NCI-H1694 treated with DMSO at 0.1 percent for 48 hours (cell line): Measurements from ENCODE around the gene HOXC6.
"Not testable (repeated sequence)": the region's sequence is repeated elsewhere in the genome, so short reads cannot be mapped to it uniquely, and the experiment has no call there.

Source experiments
- DNase-seq: peaks from one replicate; lab custom pipeline; 2025; lab: John Stamatoyannopoulos, UW

HOXC6 gene

GRCh38 chr12:54030442-54030801 is 2.2 kb downstream of the HOXC6 start:
- DNase-seq: no peak

DNA sequence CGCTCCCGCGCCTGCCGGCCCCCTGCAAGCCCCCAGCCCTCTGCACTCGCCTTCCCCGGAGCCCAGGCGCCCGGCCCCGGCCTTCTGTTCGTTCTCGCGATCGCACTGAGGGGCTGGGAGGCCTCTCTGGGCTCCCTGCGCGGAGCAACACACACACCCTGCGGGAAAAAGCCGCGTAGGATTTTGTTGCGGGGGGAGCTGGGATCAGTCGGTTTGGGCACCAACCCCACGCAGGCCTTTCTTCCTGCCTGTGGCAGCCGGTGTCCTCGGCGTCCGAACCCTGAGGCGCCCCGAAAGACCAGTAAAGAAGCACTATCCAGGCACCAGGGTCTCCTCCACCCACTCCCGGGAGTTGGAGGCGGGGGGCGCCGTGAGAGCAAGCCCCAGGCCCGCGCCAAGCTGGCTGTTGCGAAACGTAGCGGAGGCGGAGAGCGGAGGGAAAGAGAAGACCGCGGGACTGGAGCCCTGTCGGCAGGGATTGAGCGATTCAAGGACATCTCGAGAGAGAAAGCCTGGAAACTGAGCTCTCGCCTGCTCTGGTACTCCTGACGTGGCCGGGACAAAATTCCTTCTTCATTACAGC is 2.7 kb downstream of the HOXC6 start:
- DNase-seq: no peak

- DNase-seq: no peak
Observed at GRCh38 chr12:54031480-54031879, 3.2 kb downstream of the HOXC6 start.

- DNase-seq: no peak
Observed at GRCh38 chr12:54032086-54032619, 3.9 kb downstream of the HOXC6 start.

DNA sequence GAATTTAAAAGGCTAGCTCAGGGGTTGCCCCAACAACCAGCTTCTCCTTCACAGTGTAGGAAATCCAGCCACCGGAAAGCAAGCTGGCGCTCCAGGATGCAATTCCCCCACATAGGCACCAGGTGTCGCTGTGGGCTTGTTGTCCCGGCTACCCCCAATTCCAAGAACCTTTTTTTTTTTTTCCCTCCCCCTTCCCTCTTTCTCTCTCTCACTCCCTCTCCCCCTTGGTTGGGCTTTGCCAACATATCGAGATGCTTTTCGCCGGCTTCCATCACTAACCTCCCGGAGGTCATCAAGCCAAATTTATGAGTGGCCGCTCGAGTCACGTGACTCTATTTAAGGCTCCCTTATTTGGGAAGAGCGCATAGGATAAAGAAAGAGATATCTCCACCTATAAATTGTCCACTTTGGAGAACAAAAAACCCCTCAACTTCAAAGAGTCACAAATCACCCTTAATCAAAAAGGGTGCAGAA is 4.4 kb downstream of the HOXC6 start, which contains the start of gene HOXC5:
HOXC5 (plus strand) TSS at position 424 of the 474 bp plus-strand sequence. CDS start 73 bp downstream, outside the sequence.
- peak; percentile 89 for DNase-seq

DNA sequence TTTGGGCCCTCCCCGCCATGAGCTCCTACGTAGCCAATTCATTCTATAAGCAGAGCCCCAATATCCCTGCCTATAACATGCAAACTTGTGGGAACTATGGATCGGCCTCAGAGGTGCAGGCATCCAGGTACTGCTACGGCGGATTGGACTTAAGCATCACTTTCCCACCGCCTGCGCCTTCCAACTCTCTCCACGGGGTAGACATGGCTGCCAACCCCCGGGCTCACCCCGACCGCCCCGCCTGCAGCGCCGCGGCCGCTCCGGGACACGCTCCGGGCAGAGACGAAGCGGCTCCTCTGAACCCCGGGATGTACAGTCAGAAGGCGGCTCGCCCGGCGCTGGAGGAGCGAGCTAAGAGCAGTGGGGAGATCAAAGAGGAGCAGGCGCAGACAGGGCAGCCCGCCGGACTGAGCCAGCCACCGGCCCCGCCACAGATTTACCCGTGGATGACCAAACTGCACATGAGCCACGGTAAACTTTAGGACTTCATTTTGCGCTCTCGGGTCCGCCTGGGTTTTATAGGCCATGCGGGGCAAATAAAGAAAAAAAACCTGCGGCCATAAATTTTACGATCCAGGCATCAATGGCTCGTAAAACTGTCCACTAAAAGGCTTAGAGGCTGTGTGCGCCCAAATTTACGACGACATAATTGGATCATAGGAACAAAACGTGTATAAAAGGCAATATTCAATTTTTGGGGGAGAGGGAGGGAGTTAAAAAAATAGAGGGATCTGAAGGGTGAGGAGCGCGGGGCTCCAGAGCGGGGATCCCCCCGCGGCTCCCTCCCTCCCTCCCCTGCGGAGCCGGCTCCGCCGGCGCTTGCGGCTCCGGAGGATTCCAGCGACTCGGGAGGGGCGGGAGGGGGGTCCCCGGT is 5.1 kb downstream of the HOXC6 start:
- no peak for DNase-seq

DNA sequence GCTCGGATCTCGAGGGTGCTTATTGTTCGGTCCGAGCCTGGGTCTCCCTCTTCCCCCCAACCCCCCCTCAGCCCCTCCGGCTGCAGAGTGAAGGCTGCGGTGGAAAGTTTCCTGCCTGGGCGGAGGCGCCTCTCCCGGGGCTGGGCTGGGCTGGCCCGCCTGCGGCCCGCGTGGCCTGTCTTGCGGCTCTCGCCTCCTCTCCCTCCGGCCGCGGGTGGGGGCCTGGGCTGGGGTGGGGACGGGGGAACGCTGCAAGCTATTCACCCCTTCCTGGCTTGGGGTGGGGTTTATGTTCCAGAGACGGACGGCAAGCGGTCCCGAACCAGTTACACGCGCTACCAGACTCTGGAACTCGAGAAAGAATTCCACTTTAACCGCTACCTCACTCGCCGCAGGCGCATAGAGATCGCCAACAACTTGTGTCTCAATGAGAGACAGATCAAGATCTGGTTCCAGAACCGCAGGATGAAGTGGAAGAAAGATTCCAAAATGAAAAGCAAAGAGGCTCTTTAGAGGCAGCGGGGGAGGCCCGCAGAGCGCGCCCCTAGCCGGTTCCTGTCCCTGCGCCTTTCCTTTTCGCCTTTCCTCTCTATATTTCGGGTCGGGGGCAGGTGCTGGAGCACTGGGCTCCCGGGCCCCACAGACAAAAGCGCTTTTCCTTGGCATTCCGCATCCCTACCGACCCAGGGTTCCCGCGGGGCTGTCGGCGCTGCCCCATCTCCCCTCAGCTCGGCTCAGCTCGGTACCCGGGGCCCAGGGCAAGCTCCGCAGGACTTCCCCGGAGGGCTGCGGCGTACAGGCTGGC is 5.9 kb downstream of the HOXC6 start:
- no peak for DNase-seq

- DNase-seq: no peak
Observed at GRCh38 chr12:54034785-54035310, 6.6 kb downstream of the HOXC6 start.

DNA sequence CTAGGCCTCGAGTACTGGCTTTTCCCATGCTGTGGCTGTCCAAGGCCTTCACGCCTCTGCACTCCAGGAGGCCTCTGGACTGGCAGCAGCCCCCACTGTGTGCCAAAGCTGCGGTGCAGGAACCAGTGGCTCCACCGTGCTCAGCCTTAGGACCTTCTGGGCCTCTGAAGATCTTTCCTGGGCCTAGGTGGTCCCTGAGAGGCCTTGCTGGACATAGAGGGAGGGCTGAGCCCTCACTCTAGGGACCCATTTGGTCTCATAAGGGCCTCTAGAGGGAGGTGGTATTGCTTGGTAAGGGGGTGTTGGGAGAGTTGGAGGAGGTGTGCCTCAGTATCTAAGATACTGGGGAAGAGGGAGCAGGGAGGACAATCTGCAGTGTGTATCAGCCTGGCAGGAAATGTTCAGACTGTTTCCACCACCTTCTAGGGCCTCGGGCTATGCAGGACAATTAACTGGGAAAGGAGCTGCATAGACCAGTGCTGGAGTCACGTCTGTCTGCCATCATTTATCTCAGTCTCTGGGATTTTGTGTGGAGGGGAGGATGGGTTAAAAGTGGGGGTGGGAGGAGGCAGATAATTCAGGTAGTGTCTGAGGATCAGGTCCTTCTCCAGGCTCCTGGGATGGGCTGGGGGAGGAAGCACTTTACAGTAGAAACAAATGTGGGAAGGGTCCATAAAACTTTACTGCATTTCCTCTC is 7.5 kb downstream of the HOXC6 start:
- no peak for DNase-seq

GRCh38 chr12:54036620-54037359 is 8.6 kb downstream of the HOXC6 start:
- DNase-seq: no peak

DNA sequence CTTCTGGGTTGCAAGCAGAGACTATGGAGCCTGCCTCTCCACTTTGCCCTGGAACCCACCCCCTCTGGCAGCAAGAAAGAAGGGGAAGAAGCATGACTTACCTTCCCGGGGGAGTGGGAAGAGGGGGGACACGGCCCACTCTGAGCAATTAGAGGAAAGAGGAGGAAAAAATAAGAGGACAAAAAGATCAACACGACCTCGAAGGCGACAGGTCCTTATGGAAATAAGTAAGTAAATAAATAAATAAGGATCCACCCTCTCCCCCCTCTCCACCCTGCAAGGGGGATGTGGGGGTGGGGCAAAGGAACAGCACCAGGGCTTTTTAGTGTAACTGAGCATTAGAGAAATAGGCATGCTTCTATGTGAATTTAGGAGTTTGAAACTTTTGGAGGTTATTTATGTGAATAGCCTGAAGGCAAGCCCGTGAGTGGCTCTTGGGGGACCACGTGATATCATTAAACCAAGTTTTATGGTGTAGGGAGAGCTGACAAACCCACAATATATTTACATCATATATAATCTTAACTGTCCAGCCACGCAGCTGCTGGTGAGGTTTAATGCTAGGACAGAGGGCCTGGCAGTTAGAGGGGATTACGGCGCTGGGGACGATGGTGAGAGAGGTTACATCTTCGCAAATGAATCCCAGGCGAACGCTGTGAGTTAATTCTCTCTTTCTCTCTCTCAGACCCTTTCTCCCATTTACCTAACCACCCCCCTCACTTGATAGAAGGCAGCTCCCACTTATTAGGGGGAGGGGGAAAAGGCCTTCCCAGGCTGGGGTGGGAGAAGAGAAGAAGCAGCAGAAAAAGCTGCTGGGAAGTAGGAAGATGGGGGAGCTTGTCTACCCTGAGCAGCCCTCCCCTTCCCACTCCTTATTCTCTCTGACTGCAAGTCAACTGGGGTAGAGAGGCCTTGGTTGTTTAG is 9.4 kb downstream of the HOXC6 start:
- no peak for DNase-seq

DNA sequence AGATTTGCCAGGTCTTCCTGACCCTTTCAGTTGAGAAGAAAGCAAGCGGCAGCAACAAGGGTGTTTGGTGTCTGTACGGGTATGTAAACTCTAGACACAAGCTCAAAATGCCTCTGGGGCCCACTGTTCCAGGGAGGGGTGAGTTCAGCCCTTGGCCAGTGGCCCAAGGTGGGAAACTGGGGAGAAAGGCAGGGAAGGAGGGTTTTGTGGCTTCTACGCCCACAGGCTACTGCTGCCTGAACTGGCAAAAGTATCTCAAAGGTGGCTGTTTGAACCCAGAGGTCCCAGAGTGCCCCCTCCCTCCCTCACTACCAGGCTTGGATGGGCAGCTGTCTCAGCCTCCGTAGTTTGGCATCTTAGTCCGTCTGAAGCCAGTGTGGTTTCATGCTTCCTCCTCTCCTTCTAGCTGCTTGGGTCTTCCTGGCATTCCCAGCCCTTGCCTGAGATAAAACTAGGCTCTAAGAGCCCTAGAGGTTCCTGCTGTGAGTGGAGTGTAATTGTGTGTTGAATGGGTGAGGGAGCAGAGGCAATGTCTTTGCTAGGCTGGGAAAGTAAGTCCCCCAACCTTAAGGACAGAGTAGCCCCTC is 10.1 kb downstream of the HOXC6 start:
- DNase-seq: no peak

GRCh38 chr12:54038871-54039414 is 10.7 kb downstream of the HOXC6 start:
- no peak for DNase-seq

DNA sequence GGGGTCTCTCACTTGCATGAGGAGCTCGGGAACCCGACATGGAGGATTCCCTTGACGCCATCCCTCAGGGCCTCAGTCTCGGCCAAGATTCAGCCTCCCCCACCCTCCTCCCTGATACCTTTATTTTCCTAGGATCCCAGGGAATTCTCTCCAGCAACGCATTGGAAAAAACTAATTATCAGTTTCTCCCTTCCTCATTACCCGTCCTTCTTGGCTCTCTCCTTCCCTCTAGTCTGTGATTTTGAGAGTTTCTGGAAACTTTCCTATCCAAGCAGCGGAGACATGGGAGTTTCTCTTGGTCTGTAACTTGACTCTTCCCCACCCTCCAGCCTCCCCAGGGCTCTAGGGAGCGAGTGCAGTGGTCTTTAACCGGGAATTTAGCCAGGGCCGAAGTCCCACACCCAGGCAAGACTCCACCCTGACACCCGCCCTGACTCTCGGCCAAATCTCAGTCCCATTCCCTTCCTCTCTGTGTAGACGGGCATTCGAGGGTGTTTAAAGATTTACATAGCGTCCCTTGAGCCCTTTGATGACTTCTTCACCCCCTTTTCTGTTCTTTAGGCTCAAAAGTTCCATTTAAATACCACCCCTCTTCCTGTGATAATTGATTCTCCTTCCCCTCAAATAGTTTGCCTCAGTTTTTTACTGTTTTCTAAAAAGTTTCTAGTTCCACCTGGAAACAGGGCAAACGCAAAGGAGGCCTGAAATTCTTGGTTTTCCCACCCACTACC is 11.3 kb downstream of the HOXC6 start:
- DNase-seq: no peak

DNA sequence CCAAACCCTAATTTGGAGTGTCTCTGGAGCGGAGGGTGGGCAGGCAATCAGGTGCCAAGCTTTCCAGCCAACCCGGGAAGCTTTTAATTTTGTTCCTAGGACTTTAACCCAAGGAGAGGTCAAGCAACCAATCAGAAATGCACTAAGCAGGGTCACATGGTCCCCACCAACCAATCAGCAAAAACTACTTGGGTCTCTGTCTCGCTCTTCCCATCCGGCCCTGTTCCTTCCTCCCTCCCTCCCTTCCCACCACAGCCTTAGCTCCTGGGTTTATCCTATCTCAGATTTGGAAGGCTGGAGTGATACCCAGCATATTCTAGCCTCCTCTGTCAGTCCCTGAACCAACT is 11.9 kb downstream of the HOXC6 start:
- no peak for DNase-seq

- no peak for DNase-seq
Observed at GRCh38 chr12:54040648-54041047, 12.4 kb downstream of the HOXC6 start.

DNA sequence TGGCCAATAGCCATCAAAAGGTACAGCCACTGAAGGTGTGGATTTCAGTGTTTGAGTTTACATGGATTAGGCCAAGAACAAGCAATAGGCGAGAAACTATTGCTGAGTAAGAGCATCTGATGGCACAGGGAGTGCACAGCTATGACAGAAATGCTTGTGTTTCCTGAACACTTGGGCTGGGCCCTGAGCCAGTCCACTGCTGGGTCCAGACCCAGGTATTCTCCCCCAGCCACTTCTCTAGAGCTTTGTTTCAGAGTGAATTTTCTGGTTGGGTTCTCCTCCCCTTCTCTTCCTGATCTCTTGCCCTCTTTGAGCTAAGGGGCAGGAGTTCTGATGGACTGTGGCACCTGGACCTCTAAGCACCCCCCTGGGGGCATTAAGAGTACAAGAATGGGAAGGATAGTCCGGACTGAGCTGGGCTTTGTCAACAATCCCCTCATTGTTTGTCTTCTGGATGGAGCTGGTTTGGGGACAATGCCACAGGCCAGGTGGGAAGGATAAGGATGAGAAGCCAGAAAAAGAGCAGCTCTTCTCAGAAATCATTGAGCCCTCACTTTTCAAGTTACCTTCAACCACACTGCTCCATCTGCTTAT is 13.0 kb downstream of the HOXC6 start:
- no peak for DNase-seq

GRCh38 chr12:54042033-54042432 is 13.8 kb downstream of the HOXC6 start:
- not testable (repeated sequence) for DNase-seq
